Measurements from ENCODE around the gene CPN2. TPM values are rescaled to one million over a fixed set of nuclear protein-coding genes. Genes with fewer than 3 reads are reported as not detected.

Gene CPN2
- total RNA-seq, 1 experiment from 2014 or later = 0.08 TPM

GRCh38 chr3:194305356-194306108, 45.6 kb downstream of the CPN2 start:
- H3K27me3 ChIP-seq (ENCODE audit: control insufficient read depth, insufficient read depth, low read length) = no peaks in the 10 kb centered on the region
- no peaks in the 10 kb centered on the region; the same call in 1 of the 2 replicates for H3K4me1 ChIP-seq (ENCODE audit: control insufficient read depth, insufficient read depth, low read length)
- H3K36me3 ChIP-seq (ENCODE audit: control insufficient read depth, insufficient read depth, low read length) = no peaks in the 10 kb centered on the region
- DNase-seq (ENCODE audit: low read depth, low spot score) (no peak), ATAC-seq (no peak)
- in situ Hi-C loops (cut with HindIII; ENCODE audit: low pct_unique_long_range_greater_than_20kb, low sequenced_read_pairs) (loop anchor here (25.0 kb wide), 1 partner anchor 543 kb away; no protein-coding TSS in a partner anchor), intact Hi-C loops (cut with micrococcal nuclease; ENCODE audit: unreplicated experiment) (no loop called here)
- ChIA-PET POLR2A (no interaction called here), CTCF (no interaction called here)
- H3K4me3 ChIP-seq (ENCODE audit: low read depth in 2 of 2, low read length in 2 of 2) = no peak overlapping the region
- no peak for TF ChIP-seq REST (IDR thresholded peaks at IDR 0.05; ENCODE audit: insufficient read depth in 1 of 2, low read depth in 2 of 2, low read length in 1 of 2)
- TF ChIP-seq POLR2AphosphoS5 (IDR thresholded peaks at IDR 0.05; ENCODE audit: low read depth, low read length) = no peak
- TF ChIP-seq TCF7L2 (IDR thresholded peaks at IDR 0.05; ENCODE audit: low read depth, low read length) = no peak
- no peak for TF ChIP-seq CTCF (IDR thresholded peaks at IDR 0.05)
- no peak for TF ChIP-seq SIN3A (IDR thresholded peaks at IDR 0.05; ENCODE audit: borderline replicate concordance, insufficient read depth, low read depth, low read length)
- no peak overlapping the region for H3K27ac ChIP-seq (ENCODE audit: low read length)
- no TSS peak for BruUV-seq (replicated peaks)
- no peaks in the 10 kb centered on the region for H3K9me3 ChIP-seq (ENCODE audit: control insufficient read depth, insufficient read depth, low read depth, low read length)

GRCh38 chr3:194304186-194304917, 46.8 kb downstream of the CPN2 start:
- in situ Hi-C loops (cut with HindIII; ENCODE audit: low pct_unique_long_range_greater_than_20kb, low sequenced_read_pairs) (loop anchor here (25.0 kb wide), 1 partner anchor 542 kb away; no protein-coding TSS in a partner anchor), intact Hi-C loops (cut with micrococcal nuclease; ENCODE audit: unreplicated experiment) (no loop called here)
- TF ChIP-seq SIN3A (IDR thresholded peaks at IDR 0.05; ENCODE audit: borderline replicate concordance, insufficient read depth, low read depth, low read length) (no peak), POLR2AphosphoS5 (IDR thresholded peaks at IDR 0.05; ENCODE audit: low read depth, low read length) (no peak), CTCF (IDR thresholded peaks at IDR 0.05) (no peak), REST (IDR thresholded peaks at IDR 0.05; ENCODE audit: insufficient read depth in 1 of 2, low read depth in 2 of 2, low read length in 1 of 2) (no peak), TCF7L2 (IDR thresholded peaks at IDR 0.05; ENCODE audit: low read depth, low read length) (no peak)
- Histone ChIP-seq H3K9me3 (ENCODE audit: control insufficient read depth, insufficient read depth, low read depth, low read length) (no peaks in the 10 kb centered on the region), H3K27ac (ENCODE audit: low read length) (no peak overlapping the region), H3K36me3 (ENCODE audit: control insufficient read depth, insufficient read depth, low read length) (no peaks in the 10 kb centered on the region), H3K4me3 (ENCODE audit: low read depth in 2 of 2, low read length in 2 of 2) (no peak overlapping the region), H3K4me1 (ENCODE audit: control insufficient read depth, insufficient read depth, low read length) (no peaks in the 10 kb centered on the region; the same call in 1 of the 2 replicates), H3K27me3 (ENCODE audit: control insufficient read depth, insufficient read depth, low read length) (no peaks in the 10 kb centered on the region)
- ATAC-seq (no peak), DNase-seq (ENCODE audit: low read depth, low spot score) (no peak)
- ChIA-PET POLR2A (no interaction called here), CTCF (no interaction called here)
- BruUV-seq (replicated peaks) = no TSS peak

All from Panc1 (cell line).